H9 (cell line): ENCODE data around the gene SMC1B. TPM values are rescaled to one million over a fixed set of nuclear protein-coding genes. Genes with fewer than 3 reads are reported as not detected.

Experiments used
- DNase-seq: peaks from one replicate; pipeline ENCODE4 v3.0.0-alpha.2; 2017
- H2AFZ ChIP-seq: one replicate; pipeline ENCODE4 v1.6.1; 2013; ENCODE audit warnings: mild to moderate bottlenecking, low read length, control low read depth, moderate library complexity
- H2AK5ac ChIP-seq: 2 replicates; pipeline ENCODE4 v1.6.1; 2013; ENCODE audit warnings: low read length, control low read depth, mixed read lengths; ENCODE audit not compliant: insufficient read length
- H2BK120ac ChIP-seq: one replicate; pipeline ENCODE4 v1.6.1; 2013; ENCODE audit warnings: low read depth, mild to moderate bottlenecking, low read length, control low read depth, inconsistent platforms; ENCODE audit not compliant: poor library complexity, severe bottlenecking
- H2BK12ac ChIP-seq: 2 replicates; pipeline ENCODE4 v1.6.1; 2013; ENCODE audit warnings: low read length, control low read depth, mixed read lengths, low read depth; ENCODE audit not compliant: insufficient read length
- H2BK15ac ChIP-seq: 2 replicates; pipeline ENCODE4 v1.6.1; 2013; ENCODE audit warnings: low read depth, low read length, control low read depth
- H2BK20ac ChIP-seq: one replicate; pipeline ENCODE4 v1.6.1; 2013; ENCODE audit warnings: low read depth, mild to moderate bottlenecking, low read length, control low read depth, inconsistent platforms; ENCODE audit not compliant: poor library complexity, severe bottlenecking
- H2BK5ac ChIP-seq: 2 replicates; pipeline ENCODE4 v1.6.1; 2013; ENCODE audit warnings: low read length, control low read depth, mixed read lengths; ENCODE audit not compliant: insufficient read length
- H3K14ac ChIP-seq: 2 replicates; pipeline ENCODE4 v1.6.1; 2013; ENCODE audit warnings: low read length, control low read depth; ENCODE audit not compliant: insufficient read depth
- H3K18ac ChIP-seq: 2 replicates; pipeline ENCODE4 v1.6.1; 2013; ENCODE audit warnings: low read depth, mild to moderate bottlenecking, mixed read lengths, low read length, control low read depth; ENCODE audit not compliant: insufficient read length
- H3K23ac ChIP-seq: 2 replicates; pipeline ENCODE4 v1.6.1; 2013; ENCODE audit warnings: low read length, control low read depth, mixed read lengths, low read depth; ENCODE audit not compliant: insufficient read length
- H3K23me2 ChIP-seq: 2 replicates; pipeline ENCODE4 v1.6.1; 2013; ENCODE audit warnings: low read depth, mild to moderate bottlenecking, mixed read lengths, low read length, control low read depth; ENCODE audit not compliant: insufficient read length, poor library complexity, severe bottlenecking
- H3K27ac ChIP-seq: 2 replicates; pipeline ENCODE4 v1.5.1; 2013; ENCODE audit warnings: low read length, control low read depth, mixed read lengths, low read depth; ENCODE audit not compliant: insufficient read length
- H3K27me3 ChIP-seq: 2 replicates; pipeline ENCODE4 v1.6.1; 2013; ENCODE audit warnings: low read length, control low read depth, inconsistent platforms; ENCODE audit not compliant: insufficient read depth
- H3K4ac ChIP-seq: 2 replicates; pipeline ENCODE4 v1.6.1; 2013; ENCODE audit warnings: low read depth, mild to moderate bottlenecking, control low read depth, inconsistent platforms, low read length, moderate library complexity
- H3K4me1 ChIP-seq: 2 replicates; pipeline ENCODE4 v1.6.1; 2013; ENCODE audit warnings: low read length, control low read depth, inconsistent platforms; ENCODE audit not compliant: insufficient read depth
- H3K4me2 ChIP-seq: 2 replicates; pipeline ENCODE4 v1.6.1; 2013; ENCODE audit warnings: low read length, control low read depth, mixed read lengths; ENCODE audit not compliant: insufficient read length, insufficient read depth
- H3K56ac ChIP-seq: 2 replicates; pipeline ENCODE4 v1.6.1; 2013; ENCODE audit warnings: low read depth, mild to moderate bottlenecking, mixed read lengths, low read length, control low read depth; ENCODE audit not compliant: insufficient read length
- H3K79me1 ChIP-seq: 2 replicates; pipeline ENCODE4 v1.6.1; 2013; ENCODE audit warnings: low read depth, mild to moderate bottlenecking, moderate library complexity, low read length, control low read depth, inconsistent platforms; ENCODE audit not compliant: insufficient read depth, poor library complexity, severe bottlenecking
- H3K79me2 ChIP-seq: 2 replicates; pipeline ENCODE4 v1.6.1; 2013; ENCODE audit warnings: low read length, control low read depth, inconsistent platforms; ENCODE audit not compliant: insufficient read depth
- H3K9ac ChIP-seq: 2 replicates; pipeline ENCODE4 v1.6.1; 2013; ENCODE audit warnings: low read length, control low read depth, mixed read lengths; ENCODE audit not compliant: insufficient read length; ENCODE audit errors: extremely low read depth
- H3K9me3 ChIP-seq: one replicate; pipeline ENCODE4 v1.6.1; 2013; ENCODE audit warnings: low read depth, low read length, inconsistent platforms; ENCODE audit not compliant: control insufficient read depth
- H3T11ph ChIP-seq: one replicate; pipeline ENCODE4 v1.6.1; 2013; ENCODE audit warnings: mild to moderate bottlenecking, low read length, control low read depth, inconsistent platforms
- H4K20me1 ChIP-seq: one replicate; pipeline ENCODE4 v1.6.1; 2013; ENCODE audit not compliant: control insufficient read depth, insufficient read length, insufficient read depth
- H4K5ac ChIP-seq: 2 replicates; pipeline ENCODE4 v1.6.1; 2013; ENCODE audit warnings: low read depth, mild to moderate bottlenecking, mixed read lengths, low read length, control low read depth; ENCODE audit not compliant: insufficient read length
- H4K8ac ChIP-seq: replicated peaks from 2 replicates; pipeline ENCODE4 v1.6.1; 2013; ENCODE audit warnings: low read length, control low read depth, mixed read lengths, low read depth; ENCODE audit not compliant: insufficient read length
- H4K91ac ChIP-seq: 2 replicates; pipeline ENCODE4 v1.6.1; 2013; ENCODE audit warnings: low read depth, mild to moderate bottlenecking, moderate library complexity, mixed read lengths, low read length, control low read depth; ENCODE audit not compliant: insufficient read length
- H3K27ac Mint-ChIP-seq, 3 experiments: 2 replicates in 2 of 3; 3 replicates in 1 of 3; pipeline ENCODE4 v1.8.0; 2020 to 2021; ENCODE audit warnings: mixed read lengths in 3 of 3, mild to moderate bottlenecking in 1 of 3, moderate library complexity in 1 of 3
- H3K27me3 Mint-ChIP-seq: 2 replicates; pipeline ENCODE4 v1.8.0; 2021; ENCODE audit warnings: low read depth, mild to moderate bottlenecking, moderate library complexity, mixed read lengths
- H3K36me3 Mint-ChIP-seq, 3 experiments: 2 replicates in 2 of 3; 3 replicates in 1 of 3; pipeline ENCODE4 v1.8.0; 2020 to 2021; ENCODE audit warnings: low read depth in 3 of 3, mixed read lengths in 3 of 3; ENCODE audit not compliant: insufficient read depth in 1 of 3
- H3K4me1 Mint-ChIP-seq, 2 experiments: 2 replicates each; pipeline ENCODE4 v1.8.0; 2020; ENCODE audit warnings: mixed read lengths in 2 of 2
- H3K4me3 Mint-ChIP-seq, 2 experiments: 2 replicates in 1 of 2; 3 replicates in 1 of 2; pipeline ENCODE4 v1.8.0; 2020 to 2021; ENCODE audit warnings: mild to moderate bottlenecking in 2 of 2, mixed read lengths in 2 of 2, moderate library complexity in 1 of 2
- H3K9me3 Mint-ChIP-seq, 2 experiments: 2 replicates in 1 of 2; 3 replicates in 1 of 2; pipeline ENCODE4 v1.8.0; 2020; ENCODE audit warnings: mild to moderate bottlenecking in 2 of 2, mixed read lengths in 2 of 2, moderate library complexity in 1 of 2
- CTCF ChIP-seq: fragments of 200-600 bp; sonication (generic); conservative IDR thresholded peaks from 3 replicates; pipeline ENCODE4 v1.8.0; 2021; ENCODE audit warnings: antibody characterized with exemption, mild to moderate bottlenecking
- WGBS: extraction: QIAGEN DNeasy Blood & Tissue Kit; methylation state at CpG from one replicate; pipeline ENCODE4 v1.1.7; 2013; ENCODE audit warnings: missing lambda C conversion rate, low lambda C conversion rate, mixed read lengths; ENCODE audit not compliant: insufficient read length; ENCODE audit errors: extremely low coverage; 5-methylcytosine and 5-hydroxymethylcytosine counted together
- total RNA-seq: library from RNA; stranded (reverse); gene quantifications from 2 replicates; pipeline ENCODE4 v1.2.1, GENCODE V29; 2021

SMC1B gene
- total RNA-seq, 1 experiment from 2014 or later: not detected

GRCh38 chr22:45399712-45400445, 13.5 kb downstream of the SMC1B start:
- no peaks in the 10 kb centered on the region for H3K4me1 ChIP-seq
- no CpG with 5 or more reads among the region's 5 CpGs for WGBS

More at GRCh38 chr22:45399712-45400445, 13.5 kb downstream of the SMC1B start:
- Histone ChIP-seq H3K27me3 (no peaks in the 10 kb centered on the region), H2BK20ac (no peak overlapping the region), H3K79me1 (no peaks in the 10 kb centered on the region), H4K8ac (no peak overlapping the region), H2BK12ac (no peak overlapping the region), H3K9ac (no peak overlapping the region), H2BK120ac (no peak overlapping the region), H2BK5ac (no peak overlapping the region), H4K20me1 (no peaks in the 10 kb centered on the region), H3K23me2 (no peaks in the 10 kb centered on the region), H4K91ac (no peak overlapping the region), H3K23ac (no peak overlapping the region), H4K5ac (no peak overlapping the region), H2AK5ac (no peak overlapping the region), H3K56ac (no peak overlapping the region), H3K9me3 (no peaks in the 10 kb centered on the region), H3K4me2 (no peak overlapping the region), H3K14ac (no peak overlapping the region), H3T11ph (no peak overlapping the region), H3K27ac (no peak overlapping the region), H3K18ac (no peak overlapping the region), H3K79me2 (no peaks in the 10 kb centered on the region), H3K4ac (no peak overlapping the region), H2AFZ (no peak overlapping the region), H2BK15ac (no peak overlapping the region)
- Mint-ChIP-seq H3K4me3 (no peak overlapping the region), H3K9me3 (no peaks in the 10 kb centered on the region), H3K4me1 (peaks cover 7 to 10% of the 10 kb centered on the region in 2 experiments), H3K27me3 (no peaks in the 10 kb centered on the region; the same call in none of the 2 replicates), H3K36me3 (no peaks in the 10 kb centered on the region), H3K27ac (no peak overlapping the region)
- no peak for DNase-seq
- no peak for TF ChIP-seq CTCF
